GM21515 (cell line): Measurements from ENCODE around the gene TEN1.
"Not testable (repeated sequence)": the region's sequence is repeated elsewhere in the genome, so short reads cannot be mapped to it uniquely, and the experiment has no call there.

Experiments used
- ATAC-seq: cut with Tn5 transposase; IDR thresholded peaks from one replicate; pipeline ENCODE4 v1.9.1; 2021; ENCODE audit not compliant: unreplicated experiment

The TEN1 gene

DNA sequence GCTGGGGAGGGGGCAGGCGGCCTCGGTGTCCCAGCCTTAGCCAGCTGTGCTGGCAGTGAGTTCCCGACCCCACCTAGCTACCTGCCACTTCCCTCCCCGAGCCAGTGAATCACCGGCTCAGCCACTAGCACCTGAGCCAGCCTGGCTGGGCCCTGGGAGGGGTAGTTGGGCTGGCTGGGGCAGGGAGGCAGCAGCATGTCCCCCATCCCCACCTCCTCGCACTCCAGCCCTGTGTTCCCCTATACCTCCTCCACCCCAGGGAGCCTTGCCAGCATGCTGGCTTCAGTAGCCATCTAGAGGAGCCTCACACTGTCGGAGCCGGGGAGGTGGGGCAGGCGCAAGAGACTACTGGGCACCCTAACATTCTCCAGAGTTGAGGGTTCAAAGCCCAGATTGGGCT is 45.3 kb downstream of the TEN1 start:
- no peak for ATAC-seq

DNA sequence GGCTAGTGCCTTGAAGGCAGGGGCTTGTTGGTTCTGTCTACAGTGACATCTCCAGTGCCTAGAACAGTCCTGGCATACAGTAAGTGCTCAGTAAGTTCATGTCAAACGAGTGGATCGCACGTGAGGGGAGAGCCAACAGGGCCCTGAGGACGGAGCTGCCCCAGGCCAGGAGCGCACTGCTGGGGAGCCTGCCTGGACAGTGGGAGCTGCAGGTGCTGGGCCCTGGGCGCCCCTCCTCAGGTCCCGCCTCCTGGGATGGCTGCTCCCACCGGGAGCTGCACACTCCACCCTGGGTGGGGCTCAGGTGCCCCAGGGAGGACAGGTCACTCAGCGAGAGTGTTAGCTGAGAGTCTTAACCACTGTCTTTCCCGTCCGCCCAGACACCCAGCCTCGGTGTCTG is 46.3 kb downstream of the TEN1 start:
- ATAC-seq: no peak

DNA sequence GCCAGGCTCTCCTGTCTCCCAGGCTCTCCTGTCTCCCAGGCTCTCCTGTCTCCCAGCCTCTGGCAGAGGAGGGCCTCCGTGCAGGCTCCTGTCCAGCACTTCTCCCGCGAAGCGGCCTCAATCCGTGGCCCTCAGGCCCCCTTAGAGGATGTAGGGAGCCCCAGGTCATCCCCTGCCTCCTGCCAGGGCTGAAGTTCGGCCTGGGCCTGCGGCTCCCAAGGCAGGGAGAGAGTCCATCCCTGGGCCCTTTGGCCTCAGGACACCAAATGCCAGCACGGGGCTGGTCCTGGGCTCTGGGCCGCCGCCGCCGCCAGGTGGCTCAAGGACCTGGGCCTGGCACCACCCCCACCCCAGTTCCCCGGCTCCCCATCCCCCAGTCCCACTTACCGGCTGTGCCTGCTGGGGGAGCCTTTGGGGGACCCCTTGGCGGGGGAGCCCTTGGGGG is 47.7 kb downstream of the TEN1 start:
- ATAC-seq: no peak

DNA sequence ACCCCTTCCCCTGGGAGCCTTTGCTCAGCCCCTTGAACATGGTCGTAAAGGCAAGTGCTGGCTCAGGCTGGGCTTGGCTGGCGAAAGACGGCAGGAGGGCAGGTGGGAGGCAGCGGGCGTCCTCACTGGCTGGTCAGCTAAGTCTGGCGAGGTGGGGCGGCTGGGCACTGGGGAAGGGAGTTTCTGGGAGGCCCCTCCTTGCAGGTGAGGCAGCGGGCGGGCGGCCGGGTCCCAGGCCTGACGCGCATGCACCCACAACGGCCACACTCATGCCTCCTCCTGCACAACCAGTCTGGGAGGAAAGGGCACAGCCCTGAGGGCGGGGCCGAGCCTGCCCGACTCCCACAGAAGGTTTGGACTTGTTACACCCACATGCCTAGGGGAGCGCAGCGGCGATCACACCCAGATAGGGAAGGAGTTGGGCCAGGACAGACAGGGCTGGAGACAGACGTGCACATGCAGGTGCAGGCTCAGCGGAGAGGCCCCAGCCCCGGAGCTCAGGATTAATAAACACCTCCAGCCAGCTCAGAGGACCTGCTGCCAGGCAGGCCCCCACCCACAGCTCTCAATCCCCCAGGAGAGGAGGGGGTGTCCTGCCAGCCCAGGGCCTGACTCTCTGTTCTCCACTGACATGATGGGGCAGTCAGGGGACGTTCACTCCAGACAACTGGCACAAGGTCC is 48.3 kb downstream of the TEN1 start, which contains the start of gene EVPL:
Gene EVPL (minus strand): TSS at position 148 of the 681 bp plus-strand sequence. CDS start 108 bp downstream, at position 40.
- no peak for ATAC-seq

DNA sequence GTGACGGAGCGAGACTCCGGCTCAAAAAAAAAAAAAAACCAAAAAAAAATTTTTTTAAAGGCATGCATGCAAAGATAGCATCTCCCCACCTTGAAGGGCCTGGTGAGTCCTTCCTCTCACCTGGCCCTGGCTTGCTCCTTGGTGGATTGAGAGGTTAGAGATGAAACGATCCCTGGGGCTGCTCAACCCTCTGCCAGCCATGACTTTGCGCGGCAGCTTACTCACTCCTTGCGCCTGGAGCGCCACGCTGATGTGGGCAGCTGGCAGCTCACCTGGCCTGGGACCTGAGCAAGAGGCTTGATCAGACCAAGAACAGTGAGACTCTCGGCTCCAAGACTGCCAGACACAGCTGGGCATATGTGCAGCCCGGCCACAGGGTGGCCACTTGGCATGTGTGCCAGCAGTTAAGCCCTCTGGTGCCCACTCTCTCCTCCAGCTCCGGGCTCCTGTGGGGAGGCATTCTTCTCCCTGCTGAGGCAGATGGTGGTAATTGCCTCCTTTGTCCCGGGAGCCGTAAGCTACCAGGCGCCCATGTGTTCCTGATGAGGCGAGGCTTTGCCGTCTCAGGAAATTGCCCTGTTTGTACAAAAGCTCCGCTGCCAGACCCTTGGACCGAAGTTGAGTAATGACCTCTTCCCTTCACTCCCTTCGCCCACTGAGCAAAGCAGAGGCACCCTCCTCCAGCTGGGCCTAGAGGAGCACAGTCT is 53.2 kb downstream of the TEN1 start:
- no peak for ATAC-seq

DNA sequence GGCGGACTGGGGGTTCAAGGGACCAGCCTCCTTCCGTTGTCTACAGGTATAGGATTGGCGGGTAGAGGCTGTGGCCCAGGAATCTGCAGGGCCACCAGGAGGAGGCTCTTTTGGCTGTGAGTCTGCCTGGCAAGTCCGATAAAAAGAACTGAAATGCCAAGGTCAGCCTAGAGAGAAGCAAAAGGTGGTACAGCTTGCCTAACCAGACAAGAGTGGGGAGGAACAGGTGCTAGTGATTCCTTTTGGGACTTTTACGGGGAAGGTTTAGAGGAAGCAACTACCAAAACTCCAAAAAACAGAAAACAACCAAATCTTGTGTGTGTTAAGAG is 53.7 kb downstream of the TEN1 start:
- no peak for ATAC-seq

DNA sequence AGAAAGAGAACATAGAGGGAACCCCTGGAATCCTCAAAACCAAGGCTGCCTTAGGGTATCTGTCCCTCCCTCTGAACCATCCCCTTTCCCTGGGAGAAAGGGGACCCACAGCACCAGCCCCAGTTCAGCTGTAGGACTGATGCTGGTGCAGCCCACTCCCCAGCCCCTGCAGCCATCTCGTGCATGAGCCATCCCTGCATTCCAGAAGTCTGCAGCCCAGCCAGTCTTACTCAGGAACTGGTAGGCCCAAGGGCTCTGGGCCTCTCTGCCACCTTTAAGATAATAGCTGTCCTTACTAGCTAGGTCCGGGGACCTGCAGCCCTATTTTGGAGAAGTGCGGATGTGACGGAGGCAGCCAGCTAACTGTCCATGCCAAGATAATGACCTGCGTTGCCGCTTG is 54.1 kb downstream of the TEN1 start:
- ATAC-seq: no peak

DNA sequence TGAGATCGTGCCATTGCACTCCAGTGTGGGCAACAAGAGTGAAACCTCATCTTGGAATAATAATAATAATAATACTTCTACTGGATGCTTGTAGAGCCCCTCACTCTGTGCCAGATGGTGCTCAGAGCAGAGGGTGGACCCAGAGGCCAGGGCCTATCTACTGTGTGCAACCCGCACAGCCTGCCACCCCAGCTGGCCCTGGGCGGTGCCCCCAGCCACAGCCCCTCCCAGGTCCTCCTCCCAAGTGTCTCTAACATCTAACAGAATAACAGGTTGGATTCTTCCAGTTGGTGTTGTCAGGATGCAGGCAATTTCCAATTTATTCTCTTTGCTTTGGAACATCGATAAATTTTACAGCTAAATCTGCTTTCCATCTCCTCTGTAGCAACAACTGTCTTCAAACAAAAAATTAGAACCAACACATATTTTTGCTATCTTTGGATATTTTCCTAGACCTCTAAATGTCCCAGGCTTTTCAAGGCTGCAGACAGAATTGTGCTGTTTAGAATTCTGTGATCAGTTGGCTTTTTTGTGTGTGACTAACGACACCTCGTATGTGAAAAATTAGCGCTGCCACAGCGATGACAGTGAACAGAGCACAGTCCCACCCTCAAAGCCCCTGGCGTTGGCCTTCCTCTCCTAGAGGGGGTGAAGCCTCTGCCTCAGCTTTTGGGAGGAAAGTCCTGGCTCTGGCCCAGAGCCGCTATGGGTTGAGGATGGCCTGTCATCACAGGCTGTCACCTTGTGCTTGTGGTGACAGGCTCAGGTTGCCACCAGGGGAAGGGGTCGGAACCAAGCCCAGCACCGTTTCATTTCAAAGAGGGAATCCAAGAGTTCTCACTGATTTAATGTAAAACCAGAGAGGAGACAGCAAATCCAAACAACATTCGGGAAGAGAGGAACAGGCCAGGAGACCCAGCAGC is 55.6 kb downstream of the TEN1 start:
- ATAC-seq: no peak

DNA sequence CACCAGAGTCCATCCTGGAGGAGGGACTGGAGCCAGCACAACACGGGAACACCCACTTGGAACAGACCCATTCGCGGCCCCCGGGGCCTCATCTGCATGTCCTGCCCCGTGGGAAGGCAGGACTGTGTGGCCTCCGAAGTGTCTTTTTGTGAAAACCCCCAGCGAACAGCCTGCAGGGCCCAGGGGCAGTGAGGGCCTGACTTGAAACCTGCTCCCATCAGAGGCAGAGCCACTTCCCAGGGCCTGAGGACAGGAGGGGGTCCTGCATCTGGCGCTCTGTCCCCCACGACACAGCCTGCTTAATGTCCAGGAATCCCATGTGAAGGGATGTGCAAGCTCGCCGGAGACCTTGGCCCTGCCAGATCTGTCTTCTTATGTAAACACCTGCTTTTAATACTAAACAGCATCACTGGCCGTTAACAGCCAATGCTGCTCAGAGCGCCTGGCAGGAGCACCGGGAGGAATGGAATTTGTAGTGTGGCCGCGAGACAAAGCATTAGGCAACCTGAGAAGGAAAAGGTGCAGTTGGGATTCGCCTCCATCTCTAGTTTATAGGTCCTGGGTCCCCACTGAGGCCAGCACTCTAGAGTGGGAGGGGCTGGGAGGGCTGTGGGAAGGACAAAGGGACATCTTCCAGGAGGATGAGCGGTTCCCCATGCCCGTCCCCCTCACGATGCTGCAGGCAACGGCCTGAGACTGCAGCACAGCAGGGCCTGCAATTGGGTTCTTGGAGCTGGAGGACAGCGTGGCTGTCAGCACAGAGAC is 57.6 kb downstream of the TEN1 start:
- ATAC-seq: no peak

DNA sequence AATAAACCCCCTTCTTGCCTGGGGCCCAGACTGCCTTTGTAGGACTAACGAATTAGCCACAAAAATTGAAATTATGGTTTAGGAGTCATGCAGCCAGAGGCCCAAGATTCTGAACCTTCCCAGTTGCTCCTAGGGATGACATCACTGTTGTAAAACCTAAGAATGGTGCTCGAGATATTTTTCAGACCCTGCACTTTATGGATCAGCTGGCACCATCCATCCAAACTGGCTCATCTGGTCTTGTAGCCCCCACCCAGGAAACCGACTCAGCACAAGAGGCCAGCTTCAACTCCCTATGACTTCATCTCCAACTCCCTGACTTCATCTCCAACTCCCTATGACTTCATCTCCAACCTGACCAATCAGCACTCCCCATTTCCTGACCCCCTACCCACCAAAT is 59.0 kb downstream of the TEN1 start:
- ATAC-seq: no peak

DNA sequence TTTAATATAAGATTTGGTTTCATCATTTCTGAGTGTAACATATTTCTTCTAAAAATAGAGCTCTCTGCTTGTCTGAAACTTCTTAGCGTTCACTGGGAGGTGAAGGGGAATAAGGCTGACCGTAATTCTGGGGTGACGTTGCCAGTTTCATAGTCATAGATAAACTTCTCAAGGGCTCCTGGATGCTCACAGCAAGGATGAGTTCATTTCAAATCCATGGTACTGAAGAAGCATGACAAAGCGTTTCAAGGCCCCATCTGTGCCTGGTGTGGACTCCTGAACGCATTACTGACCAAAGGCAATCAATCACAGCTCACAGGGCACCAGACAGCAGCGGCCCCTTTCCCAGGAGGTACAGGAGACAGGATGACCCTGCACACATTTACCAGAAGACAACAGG is 60.1 kb downstream of the TEN1 start:
- no peak for ATAC-seq

DNA sequence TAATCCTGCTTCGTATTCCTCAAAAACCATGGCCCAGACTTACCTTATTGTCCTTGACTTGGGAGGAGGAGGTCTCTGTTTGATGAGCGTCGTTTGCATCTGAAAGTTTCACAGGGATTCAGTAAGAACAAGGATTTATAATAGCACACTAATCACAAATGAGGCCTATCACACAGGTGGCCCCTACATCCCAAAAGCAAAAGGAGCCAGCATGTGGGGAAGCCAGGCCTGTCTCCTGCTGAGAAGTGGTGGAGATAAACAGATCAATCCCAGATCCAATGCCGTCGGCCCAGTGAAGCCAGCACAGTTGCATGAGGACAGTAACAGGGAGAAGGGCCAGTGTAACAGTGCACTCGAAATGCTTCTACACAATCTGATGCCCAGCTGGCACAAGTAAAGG is 61.3 kb downstream of the TEN1 start:
- no peak for ATAC-seq

DNA sequence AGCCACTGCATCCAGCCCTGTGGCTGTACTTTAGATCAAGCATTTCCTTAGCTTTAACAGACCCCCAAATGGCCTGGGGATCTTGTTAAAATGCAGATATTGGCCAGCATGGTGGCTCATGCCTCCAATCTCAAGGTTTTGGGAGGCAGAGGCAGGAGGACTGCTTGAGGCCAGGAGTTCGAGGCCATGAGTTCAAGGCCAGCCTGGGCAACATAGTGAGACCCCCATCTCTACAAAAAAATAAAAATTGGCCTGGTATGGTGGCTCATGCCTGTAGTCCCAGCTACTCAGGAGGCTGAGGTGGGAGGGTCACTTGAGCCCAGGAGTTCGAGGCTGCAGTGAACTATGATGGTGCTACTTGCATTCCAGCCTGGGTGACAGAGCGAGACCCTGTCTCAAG is 63.8 kb downstream of the TEN1 start:
- not testable (repeated sequence) for ATAC-seq

DNA sequence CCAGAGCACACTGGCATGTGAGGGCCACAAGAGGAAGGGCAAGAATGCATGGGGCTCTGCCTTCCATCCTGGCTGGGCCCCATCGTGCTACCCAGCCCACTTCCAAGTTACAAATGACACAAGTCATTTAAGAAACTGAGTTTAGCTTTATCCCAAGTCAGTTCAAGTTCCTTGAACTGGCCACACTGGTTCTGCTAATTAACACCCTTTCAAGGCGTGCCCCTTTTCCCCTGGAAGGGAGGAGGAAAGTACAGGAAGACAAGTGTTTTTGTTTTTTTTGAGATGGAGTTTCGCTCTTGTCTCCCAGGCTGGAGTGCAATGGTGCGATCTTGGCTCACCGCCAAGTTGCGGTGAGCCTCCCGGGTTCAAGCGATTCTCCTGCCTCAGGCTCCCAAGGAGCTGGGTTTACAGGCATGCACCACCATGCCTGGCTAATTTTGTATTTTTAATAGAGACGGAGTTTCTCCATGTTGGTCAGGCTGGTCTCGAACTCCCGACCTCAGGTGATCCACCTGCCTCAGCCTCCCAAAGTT is 65.5 kb downstream of the TEN1 start:
- not testable (repeated sequence) for ATAC-seq

DNA sequence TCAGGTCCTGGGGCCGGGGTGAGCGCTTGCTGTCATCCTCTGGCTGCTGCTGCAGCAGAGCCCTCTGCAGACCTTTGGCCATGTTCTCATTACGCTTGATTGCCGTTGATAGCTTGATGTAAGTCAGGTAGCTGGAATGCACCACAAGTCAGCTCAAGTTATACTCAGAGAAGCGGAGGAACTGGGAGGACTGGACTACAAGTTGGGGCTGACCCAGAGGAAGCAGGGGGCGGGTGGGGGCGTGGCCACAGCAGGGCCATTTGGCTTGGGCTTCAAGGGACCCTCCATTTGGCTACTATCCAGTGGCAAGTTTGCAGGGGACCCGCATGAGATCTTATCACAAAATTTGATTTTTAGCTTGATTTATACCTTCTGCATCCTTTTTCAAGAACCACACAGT is 67.0 kb downstream of the TEN1 start:
- ATAC-seq: no peak

DNA sequence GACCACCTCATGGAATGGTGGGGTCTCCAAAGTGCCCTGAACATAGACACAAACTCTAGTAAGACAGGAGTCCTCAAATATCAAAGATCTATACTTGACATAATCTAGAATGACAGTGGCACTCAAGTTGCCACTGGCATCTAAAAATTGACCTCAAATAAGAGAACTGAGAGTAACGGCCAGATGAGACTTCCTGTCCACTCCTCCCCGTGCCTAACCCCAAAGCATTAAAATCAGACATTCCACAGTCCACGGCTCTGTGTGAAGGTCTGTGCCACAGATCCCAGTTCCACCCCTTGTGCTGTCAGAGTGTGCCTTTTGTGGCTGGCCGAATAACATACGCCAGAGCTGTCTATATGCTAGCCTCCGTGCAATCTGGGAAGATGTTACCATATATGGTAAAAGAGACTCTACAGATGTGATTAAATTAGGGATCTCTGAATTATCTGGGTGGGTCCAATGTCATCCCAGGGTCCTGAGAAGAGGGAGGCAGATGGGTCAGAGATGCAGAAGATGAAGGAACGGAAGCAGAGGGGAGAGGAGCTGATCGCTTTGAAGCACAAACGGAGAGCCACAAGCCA is 69.1 kb downstream of the TEN1 start:
- ATAC-seq: no peak

DNA sequence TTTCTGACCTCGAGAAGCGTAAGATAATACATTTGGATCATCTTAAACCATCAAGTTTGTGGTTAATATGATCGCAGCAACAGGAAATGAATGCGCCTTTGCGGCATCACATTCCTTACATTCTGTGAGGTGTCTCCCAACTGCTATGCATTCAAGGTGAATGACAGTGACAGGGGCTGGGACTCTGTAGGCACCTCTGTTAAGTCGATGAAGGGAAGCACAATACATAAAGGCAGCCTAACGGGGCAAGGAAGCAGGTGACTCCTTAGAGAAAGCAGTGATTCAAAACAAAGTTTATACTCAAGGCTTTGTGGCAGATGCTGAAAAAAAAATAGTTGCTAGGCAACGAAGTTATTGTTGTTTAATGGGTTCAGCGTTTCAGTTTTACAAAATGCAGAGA is 69.7 kb downstream of the TEN1 start:
- ATAC-seq: no peak

DNA sequence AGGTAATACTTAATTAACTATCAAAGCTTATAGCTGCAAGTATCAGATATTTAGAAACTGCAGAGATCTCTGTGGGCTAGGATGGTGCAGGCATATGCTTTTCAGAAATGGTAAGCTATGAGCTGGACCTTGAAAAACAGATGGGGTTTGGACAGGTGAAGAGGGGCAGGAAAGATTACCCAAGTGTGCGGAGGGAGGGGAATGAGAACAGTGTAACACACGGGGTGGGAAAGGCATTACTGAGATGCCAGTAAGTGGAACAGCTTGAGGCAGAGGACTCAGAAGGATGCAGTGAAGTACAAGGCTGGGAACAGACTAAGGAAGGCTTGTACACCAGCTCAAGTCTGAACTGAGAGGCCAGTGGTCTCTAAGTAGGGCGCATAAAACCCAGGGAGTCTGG is 70.2 kb downstream of the TEN1 start:
- no peak for ATAC-seq

DNA sequence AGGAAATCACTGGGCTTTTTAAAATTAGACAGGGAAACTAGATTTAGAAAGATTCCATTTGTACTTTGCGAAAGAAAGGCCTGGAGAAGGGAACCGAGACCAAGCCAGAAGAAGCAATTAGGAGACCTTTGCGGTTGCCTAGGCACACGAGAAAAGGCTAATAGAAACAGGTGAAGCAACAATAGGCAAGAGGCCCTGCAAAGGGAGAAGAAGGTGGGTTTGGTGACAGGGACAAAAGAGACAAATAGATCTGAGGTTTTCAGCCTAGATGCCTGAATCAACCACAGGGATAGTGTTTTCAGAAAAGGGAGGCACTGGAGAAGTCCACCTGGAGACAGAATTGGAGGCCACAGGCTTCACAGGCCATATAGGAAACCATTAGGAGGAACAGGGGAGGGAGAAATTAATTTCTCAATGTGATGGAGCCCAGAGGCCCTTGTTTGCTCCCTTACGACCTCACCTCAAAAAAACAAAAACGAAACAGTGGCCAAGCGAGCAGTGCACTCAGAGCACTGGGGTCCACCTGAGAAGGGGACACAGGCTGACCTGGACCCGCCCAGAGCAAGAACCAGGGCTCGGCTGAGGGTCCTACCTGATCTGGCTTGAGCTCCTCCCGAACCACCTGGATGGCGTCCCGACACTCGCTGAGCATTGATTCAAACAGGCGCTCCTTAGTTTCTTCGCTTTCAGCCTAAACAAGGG is 70.9 kb downstream of the TEN1 start:
- no peak for ATAC-seq
